ENCODE data around the gene JUNB.
"Not testable (repeated sequence)": the region's sequence is repeated elsewhere in the genome, so short reads cannot be mapped to it uniquely, and the experiment has no call there.

JUNB gene

DNA sequence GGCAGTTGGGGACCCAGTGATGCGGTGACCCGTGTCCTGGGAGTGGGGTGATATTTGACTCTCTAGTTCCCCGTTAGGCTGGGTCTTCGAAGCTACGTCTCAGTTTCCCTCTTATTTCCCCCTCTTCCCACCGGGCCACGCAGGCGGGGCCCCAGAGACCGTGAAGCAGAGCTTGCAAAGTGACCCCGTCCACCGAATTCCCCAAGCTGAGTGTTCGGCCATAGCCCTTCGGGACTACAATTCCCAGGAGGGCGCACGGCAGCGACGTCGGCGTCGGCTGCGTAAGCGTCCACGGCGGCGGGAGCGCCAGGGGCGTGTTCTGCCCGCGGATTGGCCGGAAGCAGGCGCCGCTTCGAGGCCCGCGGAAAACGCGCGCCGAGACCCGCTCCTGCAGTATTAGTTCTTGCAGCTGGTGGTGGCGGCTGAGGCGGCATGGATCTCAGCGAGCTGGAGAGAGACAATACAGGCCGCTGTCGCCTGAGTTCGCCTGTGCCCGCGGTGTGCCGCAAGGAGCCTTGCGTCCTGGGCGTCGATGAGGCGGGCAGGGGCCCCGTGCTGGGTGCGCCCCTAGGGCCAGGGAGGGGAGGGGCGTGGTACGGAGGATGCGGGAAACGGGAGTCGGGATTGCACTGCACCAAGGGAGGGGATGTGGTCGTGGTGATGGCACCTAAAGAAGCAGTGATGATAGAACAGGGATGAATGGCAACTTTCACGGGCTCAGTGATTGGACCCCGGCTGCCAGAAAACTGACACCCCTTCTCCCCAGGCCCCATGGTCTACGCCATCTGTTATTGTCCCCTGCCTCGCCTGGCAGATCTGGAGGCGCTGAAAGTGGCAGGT, 15.2 kb downstream of the JUNB start, which contains the start of gene RNASEH2A:
Gene RNASEH2A (plus strand): TSS at position 343 of the 840 bp plus-strand sequence. CDS start 90 bp downstream, at position 433.
- peak; percentile 90 for DNase-seq

DNA sequence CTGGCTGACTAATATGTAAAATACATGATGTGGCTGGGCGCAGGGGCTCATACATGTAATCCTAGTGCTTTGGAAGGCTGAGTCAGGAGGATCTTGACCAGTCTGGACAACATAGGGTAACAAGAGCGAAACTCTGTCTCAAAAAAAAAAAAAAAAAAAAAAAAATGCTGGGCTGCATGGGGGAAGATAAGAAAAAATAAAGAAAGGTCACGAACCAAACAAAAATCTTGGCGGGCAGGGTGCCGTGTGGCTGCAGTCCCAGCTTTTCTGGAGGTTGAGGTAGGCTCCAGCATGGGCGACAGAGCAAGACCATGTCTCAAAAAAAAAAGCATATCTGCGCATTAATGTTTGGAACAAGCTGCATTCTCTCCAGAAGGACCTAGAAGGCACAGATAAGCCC, 23.8 kb downstream of the JUNB start:
- DNase-seq = no peak

GRCh38 chr19:12817188-12817587, 25.9 kb downstream of the JUNB start:
- not testable (repeated sequence) for DNase-seq

GRCh38 chr19:12817810-12818209, 26.5 kb downstream of the JUNB start:
- not testable (repeated sequence) for DNase-seq

DNA sequence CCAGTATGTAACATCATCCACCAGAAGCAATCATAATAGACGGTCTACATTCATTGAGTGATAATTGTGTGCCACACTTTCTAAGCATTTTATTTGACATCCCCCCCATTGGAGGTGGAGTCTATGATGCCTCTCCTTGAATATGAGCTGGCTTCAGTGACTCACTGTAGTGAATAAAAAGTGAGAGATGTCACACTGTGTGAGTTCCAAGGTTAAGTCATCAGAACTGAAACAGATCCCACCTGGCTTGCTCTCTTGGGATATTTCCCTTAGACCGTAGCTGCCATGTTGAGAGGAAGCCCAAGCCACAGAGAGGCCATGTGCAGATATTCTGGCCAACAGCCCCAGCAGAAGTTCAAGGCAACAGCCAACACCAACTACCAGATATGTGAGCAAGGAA, 30.5 kb downstream of the JUNB start:
- no peak for DNase-seq

- DNase-seq = no peak
Observed at GRCh38 chr19:12825254-12826131, 34.2 kb downstream of the JUNB start.

DNA sequence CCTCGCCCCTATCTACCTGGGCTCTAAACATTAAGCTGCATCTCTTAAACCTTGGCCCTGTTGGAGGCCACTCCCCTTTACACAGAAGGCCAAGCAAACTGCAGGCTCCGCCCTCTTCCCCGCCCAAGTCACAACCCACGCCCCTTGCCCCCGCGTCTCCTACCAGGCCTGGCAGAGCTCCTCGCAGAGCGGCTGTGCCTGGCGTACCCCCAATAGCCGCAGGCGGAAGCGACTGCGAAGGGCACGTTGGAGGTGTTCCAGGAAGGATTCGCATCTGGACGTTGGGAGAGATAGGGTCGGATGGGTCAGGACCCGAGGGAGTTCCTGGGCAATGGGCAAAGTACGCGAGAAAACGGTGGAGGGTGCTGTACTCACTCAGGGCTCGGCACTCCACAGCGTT, 37.2 kb downstream of the JUNB start:
- DNase-seq = peak; percentile 78

GRCh38 chr19:12833418-12833737, 42.1 kb downstream of the JUNB start:
- no peak for DNase-seq

DNA sequence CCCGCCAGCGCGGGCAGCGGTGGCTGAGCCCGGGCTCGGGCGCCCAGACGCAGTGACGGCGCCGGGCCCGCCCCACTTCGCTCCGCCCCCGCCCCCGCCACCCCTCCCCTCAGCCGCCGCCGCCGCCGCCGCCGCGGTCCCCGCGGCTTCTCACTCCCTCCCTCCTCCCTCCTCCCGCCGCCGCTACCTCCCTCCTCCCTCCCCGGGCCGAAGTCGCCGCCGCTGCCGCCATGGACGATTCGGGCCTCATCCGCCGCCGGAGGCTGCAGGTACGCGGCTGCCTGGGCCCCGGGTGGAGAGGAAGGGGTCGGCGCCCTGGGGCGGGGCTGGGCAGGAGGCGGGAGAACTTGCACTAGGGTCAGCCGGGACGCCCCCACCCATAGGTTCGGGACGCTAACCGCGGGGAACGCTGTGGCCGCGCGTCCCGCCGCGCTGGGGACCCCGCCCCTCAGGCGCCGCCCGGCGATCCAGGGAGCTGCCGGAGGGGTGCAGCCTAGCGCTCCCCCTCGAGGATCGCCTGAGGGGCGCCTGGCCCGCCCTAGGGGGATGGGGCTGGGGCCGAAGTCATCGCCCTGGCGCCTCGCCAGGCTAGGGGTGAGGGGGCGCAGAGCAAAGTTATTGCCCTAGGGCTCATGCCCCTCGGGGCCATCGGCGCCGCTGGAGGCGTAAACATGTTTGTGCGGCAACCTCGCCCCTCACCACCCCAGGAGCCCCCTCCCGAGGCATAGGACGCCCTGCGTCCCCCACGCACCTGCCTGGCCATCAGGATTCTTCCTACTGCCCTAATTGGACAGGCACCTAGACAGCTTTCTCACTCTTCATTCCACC, 42.7 kb downstream of the JUNB start:
- peak; percentile 34 for DNase-seq

GRCh38 chr19:12834566-12834943, 43.3 kb downstream of the JUNB start, which contains the start of gene RTBDN:
TSS of gene RTBDN (minus strand) at chr19:12834579. CDS start at chr19:12829979, 4,600 bp downstream.
- DNase-seq = no peak

- DNase-seq = peak; percentile 64
Observed at GRCh38 chr19:12834976-12835757, 43.9 kb downstream of the JUNB start.

DNA sequence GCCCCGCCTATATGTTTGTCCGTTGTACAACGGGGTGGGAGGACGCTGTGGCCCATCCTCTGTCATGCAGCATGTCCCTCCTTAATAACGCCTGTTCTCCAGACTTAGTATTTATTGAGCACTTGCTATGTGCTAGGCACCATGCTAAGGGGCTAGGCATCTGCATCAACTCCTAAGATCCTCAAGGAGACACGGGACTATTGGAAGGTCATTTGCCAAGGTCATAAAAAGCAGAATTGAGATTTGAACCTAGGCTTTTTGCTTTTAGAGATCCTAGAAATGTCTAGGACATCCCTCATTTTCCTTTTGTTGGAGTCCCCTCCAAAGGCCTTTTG, 45.2 kb downstream of the JUNB start:
- no peak for DNase-seq

DNA sequence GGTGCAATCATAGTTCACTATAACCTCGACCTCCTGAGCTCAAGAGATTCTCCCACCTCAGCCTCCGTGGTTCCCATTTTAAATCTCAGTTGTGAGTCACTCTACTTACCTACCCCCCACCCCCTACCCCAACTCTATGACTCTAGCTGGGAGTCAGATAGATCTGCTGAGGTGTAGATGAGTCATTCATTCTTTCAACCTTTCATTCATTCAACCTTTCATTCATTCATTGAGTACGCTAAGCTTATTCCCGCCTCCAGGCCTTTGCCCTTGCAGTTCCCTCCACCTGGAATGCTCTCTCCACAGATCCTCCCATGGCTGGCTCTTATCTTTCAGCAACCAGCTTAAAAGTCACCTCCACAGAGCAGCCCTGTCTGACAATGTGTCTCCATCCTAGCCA, 45.9 kb downstream of the JUNB start:
- DNase-seq = no peak

GRCh38 chr19:12838182-12838885, 47.0 kb downstream of the JUNB start, which contains the start of gene MAST1:
TSS of gene MAST1 (plus strand) at chr19:12838515. CDS start at chr19:12838573, 58 bp downstream.
- peak; percentile 58 for DNase-seq

DNA sequence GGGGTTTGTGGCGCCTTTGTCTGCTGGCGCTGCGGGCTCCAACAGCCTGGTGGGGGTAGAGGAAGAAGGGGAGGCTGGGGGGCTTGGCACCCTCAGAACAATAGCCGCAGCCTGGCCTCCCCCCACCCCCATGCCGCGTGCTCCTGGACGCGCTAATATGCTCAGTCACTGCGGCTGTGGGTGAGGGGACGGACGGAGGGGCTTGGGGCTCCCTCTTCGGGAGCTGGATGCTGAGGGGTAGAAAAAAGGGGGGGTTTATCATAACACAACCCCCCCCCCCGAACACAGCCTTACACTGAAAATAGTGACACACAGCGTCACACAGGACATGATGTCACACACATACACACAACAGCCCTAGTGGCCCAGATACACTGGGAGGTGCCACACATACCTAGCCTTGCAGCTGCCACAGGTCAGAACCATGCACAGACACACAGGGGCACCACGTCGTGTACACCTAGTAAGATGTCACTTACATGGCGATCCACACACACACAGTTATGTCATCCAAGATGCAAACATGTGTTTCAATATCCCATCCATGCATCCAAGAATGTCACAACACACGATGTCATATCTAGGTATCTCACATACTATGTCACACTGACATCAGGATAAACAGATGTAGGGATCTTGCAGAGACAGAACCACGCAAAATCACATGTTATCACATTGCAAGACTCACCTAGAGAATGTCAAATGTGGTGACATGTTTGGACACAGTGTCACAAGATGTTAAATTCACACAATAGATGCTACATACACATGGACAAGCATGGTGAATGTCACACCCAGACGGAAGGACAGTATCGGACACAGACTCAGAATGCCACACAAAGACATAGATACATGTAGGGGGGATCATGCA, 47.8 kb downstream of the JUNB start:
- peak; percentile 36 for DNase-seq

DNA sequence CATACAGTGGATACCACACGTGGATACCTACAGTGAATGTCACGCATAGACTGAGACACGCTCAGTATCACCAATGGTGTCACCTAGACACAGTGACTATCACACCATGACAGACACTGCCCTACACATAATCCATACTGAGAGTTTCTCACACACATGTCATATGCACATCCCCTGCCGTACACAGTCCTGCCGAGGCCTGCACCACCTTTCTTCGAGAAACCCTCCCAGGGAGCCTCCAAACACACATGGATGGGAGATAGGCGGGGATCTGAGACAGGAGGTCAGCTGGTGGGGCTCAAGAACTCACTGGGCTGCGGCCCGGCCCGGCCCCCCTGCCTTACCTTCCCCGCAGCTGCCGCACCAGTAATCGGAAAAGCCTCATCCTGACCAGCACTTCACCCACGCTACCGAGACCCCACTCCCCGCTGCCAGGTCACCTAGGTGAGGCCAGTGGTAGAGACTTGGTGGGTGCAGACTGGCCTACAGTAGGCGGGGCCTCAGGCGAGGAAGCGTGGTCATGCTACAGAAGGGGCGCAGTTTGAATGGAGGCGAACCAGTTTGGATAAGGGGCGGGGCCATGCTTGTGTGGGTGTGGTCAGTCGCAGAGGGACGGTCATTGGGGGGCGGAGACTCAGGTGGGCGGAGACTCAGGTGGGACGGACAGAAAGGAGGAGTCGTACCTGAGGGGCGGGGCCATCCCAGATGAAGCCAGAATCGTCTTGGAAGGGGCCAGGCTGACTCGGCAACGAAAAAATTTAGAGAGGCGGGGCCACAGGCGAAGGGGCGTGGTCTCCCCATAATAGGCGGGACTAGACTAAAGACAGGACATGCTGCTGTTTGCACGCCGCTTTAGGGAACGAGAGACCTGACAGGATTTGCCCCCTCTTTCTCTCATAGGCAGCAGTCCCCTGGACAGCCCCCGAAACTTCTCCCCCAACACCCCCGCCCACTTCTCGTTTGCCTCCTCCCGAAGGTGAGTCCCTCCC, 49.1 kb downstream of the JUNB start:
- peak; percentile 92 for DNase-seq

DNA sequence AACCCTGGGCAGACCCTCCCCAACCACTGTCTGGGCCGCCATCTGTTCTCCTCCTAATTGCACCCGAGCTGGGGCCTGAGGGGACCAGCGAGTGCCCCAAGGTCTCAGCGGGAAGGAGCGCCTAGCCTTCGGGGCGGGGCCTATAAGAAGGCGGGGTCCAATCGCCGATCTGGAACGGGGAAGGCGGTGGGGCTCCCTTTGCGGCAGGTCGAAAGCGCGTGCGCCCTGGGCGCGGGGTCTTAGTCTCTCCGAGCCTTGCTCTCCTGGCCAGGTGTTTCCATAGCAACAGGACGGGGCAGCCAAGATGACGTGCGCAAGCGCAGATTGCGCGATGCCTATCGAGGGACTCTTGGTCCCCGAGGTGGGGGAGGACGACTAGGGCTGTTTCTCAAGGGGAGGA, 49.8 kb downstream of the JUNB start:
- DNase-seq = peak; percentile 66

GRCh38 chr19:12842511-12842910, 51.2 kb downstream of the JUNB start:
- no peak for DNase-seq

Data from hematopoietic multipotent progenitor cell treated with erythropoietin and hydrocortisone succinate and interleukin-3 and kit ligand, for 8 days (in vitro differentiated cells).